DMS53 treated with DMSO at 0.1 percent for 48 hours (cell line): ENCODE measurements around the gene SLC48A1.

ENCODE experiments used
- DNase-seq: peaks from one replicate; lab custom pipeline; 2025; ENCODE audit not compliant: unreplicated experiment; lab: John Stamatoyannopoulos, UW

SLC48A1 gene

DNA sequence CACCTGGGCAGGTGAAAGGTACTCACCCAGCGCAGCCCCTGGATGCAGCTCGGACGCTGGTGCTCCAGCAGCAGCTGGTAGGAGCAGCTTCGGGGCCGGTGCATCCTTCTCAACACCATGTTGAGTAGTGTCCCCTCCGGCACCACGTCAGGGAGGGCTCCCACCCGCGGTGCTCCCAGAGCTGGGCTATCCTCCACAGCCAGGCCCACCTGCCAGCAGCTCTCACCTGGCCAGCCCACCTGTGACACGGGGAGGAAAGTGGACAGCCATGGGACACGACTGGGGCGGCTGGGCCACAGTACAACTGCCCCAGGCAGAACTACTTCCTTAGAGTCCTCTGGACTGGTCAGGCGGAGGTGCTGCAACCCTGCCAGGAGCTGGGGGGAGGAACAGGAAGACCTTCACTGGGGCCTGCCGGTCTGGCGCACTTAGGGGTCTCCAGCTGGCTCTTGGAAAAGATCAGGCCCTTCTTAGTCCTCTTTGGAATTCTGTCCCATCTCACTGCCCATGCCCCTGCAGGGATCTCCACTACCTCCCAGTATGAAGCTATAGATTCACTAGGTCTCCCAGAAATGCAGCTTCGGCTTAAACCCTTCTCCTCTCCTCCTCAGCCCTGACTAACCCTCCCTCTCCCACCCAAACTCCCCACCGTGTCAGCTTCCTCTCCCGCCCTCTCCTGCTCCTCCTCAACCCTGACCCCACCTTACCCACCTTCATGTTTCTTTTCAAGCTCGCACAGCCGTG is 15.0 kb upstream of the SLC48A1 start:
- no peak for DNase-seq

DNA sequence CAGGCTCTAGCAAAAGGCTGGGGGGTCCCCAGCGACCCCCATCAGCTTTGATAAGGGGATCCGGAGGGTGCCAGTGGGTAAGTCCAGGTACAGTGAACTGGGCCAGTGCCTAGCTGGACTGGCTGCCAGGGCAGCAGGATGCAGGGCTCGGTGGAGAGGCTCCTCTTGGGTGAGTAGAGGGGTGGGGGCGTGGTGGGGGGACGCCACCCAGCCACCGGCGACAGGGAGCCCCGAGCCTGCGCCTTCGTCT is 14.5 kb upstream of the SLC48A1 start:
- no peak for DNase-seq

GRCh38 chr12:47758834-47759690 is 14.0 kb upstream of the SLC48A1 start, which contains the start of gene RAPGEF3:
RAPGEF3 (minus strand) TSS chr12:47758880; CDS start chr12:47758556, 324 bp downstream.
- peak; percentile 90 for DNase-seq

DNA sequence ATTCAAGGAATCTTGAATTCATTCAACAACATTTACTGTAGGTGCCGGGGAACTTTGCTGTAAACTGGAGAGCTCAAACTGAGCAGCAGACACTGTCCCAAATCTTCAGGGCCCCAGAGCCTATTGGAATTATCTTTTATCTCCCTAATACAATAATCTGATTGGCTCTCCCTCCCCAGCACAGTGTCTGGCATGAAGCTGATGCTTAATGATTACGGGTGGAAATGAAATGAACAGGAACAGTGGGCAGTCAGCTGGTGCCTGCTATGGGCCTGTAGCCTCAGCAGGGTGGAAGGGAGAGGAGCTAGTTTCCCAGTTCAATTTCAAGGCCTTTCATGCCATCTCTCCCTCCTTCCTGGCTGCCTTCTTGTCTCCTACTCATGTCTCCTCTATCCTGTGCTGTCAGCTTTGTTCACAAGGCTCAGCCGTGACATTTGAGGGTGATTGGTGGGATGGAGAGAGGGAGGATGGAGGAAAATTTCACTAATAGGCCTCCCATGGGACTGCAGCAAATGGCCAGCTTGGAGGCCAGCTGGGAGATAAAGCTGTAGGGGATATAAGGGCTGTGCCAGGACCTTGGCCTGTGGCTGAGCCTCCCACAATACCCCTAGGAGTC is 10.1 kb upstream of the SLC48A1 start:
- DNase-seq: no peak

- no peak for DNase-seq
Observed at GRCh38 chr12:47763481-47764346, 9.3 kb upstream of the SLC48A1 start.

GRCh38 chr12:47766502-47767215 is 6.4 kb upstream of the SLC48A1 start:
- no peak for DNase-seq

GRCh38 chr12:47767216-47767724 is 5.8 kb upstream of the SLC48A1 start:
- DNase-seq: peak; percentile 92

DNA sequence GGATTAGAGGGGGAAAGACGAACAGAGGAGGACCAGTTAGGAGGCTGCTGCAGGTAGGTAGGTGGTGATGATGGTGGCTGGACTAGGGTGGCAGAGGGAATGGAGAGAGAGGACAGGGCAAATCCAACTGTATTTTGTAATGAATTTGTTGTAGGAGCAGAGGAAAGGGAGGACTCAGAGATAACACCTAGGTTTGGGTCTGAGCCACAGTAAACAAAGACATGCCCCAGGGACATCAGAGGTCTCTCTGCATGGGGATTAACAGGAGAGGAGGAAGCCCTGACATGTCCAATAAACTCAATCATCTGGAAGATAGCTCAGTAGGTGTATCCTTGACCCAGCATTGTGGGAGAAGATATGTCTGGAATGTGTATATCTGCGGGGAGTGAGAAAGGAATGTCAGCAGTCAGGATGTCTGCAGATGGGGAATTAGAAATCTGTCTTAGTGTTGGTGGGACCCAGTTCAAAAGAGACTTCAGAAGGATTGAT is 4.7 kb upstream of the SLC48A1 start:
- no peak for DNase-seq

- no peak for DNase-seq
Observed at GRCh38 chr12:47769234-47770085, 3.6 kb upstream of the SLC48A1 start.

DNA sequence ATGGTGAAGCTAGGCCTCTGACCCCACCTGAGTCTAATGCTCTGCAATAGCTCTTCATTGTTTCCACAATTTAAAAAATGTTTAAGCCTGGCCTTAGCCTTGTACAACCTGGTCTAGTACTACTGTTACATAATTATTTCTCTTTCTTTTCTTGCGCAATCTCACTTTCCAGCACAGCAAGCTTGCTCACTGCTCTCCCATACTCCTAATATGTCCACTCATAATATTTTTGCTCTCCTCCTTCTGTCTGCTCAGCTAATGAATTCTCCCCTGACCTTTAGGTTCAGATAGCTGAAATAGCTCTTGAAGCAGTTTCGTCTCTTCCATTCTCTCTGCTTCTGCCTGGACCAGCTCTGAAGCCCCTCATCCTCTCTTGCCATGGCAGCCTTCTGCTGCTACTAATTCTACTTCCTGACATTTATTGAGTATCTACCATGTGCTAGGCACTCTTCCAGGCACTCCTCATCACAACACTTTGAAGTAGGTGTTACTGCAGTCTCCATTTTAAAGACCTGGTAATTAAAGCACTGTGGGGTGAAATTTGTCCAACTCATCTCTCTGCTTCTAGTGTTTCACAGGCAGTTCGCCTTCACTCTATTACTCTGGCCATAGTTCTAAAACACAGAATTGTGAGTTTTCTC is 2.8 kb upstream of the SLC48A1 start:
- DNase-seq: no peak

DNA sequence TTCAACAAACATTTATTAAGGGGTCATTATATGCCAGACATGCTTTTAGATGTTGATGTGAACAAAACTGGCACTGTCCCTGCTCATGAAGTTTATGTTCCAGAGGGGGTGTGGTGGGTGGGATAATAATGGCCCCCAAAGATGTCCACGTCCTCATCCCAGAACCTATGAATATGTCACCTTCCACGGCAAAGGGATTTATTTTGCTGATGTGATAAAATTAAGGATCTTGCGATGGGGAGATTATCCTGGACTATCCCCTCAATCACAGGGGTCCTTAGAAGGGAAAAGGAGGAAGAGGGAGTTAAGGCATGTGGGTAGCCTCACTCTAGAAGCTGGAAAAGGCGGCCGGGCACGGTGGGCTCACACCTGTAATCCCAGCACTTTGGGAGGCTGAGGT is 1.7 kb upstream of the SLC48A1 start:
- no peak for DNase-seq

DNA sequence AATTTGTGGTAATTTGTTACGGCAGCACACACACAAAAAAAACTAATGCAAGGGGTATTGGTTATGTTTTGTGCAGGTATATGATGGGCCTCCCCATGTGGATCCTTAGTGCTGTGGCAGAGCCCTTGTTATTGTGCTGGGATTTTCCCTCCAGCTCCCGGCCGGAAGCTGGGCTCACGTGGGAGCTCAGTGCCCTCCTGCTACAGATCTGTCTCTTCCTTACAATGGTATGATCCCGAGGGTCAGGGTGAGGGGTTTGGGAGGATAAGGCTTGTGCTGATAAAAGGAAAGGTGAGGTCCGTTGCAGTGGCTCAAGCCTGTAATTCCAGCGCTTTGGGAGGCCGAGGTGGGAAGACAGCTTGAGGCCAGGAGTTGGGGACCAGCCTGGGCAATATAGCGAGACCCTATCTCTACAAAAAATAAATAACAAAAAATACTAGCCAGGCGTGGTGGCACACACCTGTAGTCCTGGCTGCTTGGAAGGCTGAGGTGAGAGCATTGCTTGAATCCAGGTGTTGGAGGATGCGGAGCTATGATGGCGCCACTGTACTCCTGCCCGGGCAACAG is 861 bp upstream of the SLC48A1 start:
- no peak for DNase-seq

DNA sequence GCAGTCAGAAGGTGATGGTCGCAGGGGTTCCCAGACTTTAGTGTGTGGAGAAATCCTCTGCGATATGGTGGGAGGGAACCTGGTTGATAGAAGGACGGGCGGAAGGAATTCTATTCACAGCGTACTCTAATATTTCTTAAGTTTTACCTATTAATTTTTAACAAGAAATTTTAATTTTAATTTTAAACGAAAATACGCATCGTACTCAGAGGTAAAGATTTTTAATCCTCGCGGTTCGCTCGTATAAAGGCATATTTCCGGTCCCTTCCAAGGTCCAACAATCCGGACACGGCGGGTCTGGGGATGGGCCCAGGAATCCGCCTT is 338 bp upstream of the SLC48A1 start:
- no peak for DNase-seq

- no peak for DNase-seq
Observed at GRCh38 chr12:47773858-47774580, 981 bp downstream of the SLC48A1 start.

- DNase-seq: no peak
Observed at GRCh38 chr12:47774663-47775062, 1.6 kb downstream of the SLC48A1 start.

DNA sequence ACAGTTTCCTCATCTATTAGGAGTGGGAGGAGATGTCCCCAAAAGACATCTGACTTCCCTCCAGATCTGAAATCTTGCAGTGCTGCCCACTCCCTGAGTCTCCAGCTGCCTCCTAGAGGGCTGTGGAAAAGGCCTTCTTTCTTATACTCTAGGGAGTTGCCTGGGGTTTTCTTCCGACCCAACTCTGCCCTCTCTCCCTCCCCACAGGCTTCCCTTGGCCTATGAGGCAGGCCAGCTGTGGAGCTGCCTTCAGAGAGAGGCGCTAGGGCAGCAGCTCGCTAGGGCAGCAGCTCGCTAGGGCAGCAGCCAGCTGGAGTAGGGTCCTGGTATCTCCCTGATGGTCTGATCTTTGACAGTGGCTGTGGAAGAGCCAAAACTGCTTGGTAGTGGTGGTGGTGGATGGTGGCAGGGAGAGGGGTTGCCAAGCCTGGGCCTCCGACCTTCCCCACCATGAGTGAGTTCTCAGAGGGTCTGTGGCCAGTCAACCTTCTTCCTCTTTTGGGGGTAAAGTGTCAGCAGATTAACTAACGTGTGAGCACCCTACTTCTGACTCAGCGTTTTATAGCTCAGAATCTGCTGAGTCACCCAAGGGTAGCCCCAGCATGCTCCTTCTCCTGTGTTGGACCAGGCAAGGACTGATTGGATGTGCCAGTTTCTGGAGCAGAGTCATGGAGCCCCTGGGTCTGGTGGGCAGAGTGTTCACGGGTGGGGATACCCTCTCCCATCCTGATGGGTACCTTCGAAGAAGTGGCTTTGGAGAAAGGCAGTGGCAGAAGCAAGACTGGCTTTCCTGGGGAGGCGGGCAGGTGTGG is 2.3 kb downstream of the SLC48A1 start:
- no peak for DNase-seq
